NCI-H187 treated with DMSO at 0.1 percent for 48 hours (cell line): Measurements from ENCODE around the gene TUBA3D.
"Not testable (repeated sequence)": the region's sequence is repeated elsewhere in the genome, so short reads cannot be mapped to it uniquely, and the experiment has no call there.

ENCODE experiments used
- DNase-seq: peaks from one replicate; lab custom pipeline; 2025; lab: John Stamatoyannopoulos, UW

The TUBA3D gene

GRCh38 chr2:131483981-131484820, 8.3 kb downstream of the TUBA3D start:
- not testable (repeated sequence) for DNase-seq

DNA sequence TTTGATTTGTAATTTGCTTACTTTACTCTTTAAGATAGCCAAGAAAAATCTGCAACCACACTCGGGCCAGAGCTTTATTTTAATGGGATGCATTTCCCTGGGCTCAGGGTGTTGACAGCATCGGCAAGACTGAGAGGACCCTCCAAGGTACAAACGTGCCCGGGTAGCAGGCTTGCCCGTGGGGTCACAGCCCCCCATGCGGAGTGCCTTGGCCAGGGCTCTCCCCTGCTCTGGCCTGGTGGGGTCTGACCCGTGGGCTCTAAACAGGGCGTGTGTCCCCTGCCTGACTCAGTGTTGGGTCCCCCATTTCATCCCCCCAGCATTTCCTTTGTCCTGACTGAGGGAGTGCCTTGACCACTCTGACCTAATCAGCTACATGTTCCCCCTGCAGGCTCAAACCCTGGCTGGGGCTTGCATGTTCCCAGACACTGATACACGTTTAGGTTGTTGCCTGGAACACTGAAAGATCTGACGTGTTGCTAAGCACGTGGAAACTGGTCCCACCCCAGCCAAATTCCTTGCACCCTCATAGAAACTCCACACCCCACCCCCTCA, 9.1 kb downstream of the TUBA3D start:
- DNase-seq: not testable (repeated sequence)

DNA sequence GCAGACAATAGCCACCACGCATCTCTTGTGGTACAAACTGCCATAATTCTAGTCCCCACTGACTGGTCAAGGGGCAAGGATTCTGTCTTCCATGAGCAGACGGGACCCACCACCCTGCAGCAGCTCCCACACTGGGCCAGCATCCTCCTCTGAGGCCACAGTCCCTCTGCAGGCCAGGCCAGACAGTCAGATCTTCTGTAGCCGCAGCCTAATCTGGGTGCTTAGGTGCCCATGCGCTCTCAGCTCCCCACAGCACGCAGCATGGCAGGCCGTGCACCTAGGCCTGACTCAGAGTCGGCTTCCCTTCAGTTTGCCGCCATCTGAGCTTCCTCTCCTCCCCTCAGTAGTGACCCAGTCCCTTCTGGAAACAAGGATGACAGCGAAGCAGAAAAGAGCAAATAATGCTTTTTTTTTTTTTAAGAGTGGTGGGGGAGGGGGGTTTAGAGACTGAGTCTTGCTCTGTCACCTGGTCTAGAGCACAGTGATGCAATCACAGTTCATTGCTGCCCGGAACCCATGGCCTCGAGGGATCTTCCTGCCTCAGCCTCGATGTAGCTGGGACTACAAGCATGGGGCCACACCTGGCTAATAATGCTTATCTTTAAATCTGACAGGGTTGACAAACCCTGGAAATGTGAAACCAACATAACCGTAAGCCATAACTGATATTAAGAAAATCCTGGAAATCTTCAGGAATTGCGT, 10.4 kb downstream of the TUBA3D start:
- DNase-seq: not testable (repeated sequence)

DNA sequence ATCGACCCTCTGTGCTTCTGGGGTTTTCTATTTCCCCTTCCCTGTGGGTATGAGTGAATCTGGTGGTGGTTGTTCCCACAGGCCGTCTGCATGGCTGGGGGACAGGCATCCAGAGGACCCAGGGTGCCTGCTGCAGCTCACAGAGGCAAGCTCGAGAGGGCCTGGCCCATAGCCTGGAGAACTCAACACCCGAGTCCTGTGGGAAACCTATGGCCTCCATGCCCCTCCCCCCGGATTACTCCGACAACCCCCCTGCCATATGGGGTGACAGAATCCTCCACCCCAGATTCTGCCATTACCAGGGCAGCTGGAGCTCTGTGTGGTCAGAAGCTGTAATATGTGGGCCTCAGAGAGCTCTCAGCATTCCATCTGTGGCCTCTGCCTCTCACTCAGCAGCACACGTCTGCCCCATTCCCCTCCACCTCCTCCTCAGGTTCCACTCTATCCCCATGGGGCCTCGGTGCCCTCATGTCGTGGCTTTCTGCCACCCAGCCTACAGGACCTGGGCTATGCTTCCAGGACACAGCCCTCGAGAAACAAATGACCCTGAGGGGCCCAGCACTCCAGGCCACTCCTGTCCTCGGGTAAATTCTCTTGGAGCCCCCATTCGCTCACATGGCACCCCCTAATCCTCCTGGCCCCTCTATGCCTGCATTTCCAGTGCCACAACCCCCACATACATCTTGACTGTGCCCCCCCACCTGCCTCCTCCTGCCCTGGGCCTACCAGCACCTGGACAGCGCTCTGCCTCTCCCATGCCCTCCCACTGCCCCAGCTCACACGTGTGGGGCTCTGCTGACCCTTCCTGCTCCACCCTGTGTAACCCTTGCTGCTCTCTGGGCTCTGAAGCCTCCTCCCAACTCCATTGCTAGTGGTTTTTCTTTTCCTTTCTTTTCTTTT, 12.6 kb downstream of the TUBA3D start:
- no peak for DNase-seq

- not testable (repeated sequence) for DNase-seq
Observed at GRCh38 chr2:131490616-131491468, 14.9 kb downstream of the TUBA3D start.

DNA sequence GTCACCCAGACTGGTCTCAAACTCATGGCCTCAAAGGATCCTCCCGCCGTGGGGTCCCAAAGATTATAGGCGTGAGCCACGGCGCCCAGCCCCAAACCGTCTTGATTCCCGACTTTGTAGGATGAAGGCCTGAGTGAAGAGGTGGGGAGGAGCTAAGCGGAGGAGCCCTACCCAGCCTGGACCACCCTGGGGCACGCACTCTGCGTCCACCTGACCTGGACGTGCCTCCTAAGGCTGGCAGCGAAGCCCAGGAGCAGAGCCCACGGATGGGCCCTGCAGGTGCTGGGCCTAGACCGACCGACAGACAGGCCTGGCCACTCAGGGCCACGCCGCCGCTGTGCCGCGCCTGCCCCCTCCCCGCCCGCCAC, 15.5 kb downstream of the TUBA3D start:
- not testable (repeated sequence) for DNase-seq

- not testable (repeated sequence) for DNase-seq
Observed at GRCh38 chr2:131492015-131492417, 16.1 kb downstream of the TUBA3D start, which contains the start of gene MZT2A. Gene MZT2A (minus strand): TSS chr2:131492397. CDS start chr2:131492376, 21 bp downstream.

GRCh38 chr2:131492418-131493198, 16.7 kb downstream of the TUBA3D start:
- DNase-seq: peak; percentile 51

GRCh38 chr2:131493199-131493968, 17.5 kb downstream of the TUBA3D start:
- no peak for DNase-seq

GRCh38 chr2:131495506-131495905, 19.6 kb downstream of the TUBA3D start:
- not testable (repeated sequence) for DNase-seq

DNA sequence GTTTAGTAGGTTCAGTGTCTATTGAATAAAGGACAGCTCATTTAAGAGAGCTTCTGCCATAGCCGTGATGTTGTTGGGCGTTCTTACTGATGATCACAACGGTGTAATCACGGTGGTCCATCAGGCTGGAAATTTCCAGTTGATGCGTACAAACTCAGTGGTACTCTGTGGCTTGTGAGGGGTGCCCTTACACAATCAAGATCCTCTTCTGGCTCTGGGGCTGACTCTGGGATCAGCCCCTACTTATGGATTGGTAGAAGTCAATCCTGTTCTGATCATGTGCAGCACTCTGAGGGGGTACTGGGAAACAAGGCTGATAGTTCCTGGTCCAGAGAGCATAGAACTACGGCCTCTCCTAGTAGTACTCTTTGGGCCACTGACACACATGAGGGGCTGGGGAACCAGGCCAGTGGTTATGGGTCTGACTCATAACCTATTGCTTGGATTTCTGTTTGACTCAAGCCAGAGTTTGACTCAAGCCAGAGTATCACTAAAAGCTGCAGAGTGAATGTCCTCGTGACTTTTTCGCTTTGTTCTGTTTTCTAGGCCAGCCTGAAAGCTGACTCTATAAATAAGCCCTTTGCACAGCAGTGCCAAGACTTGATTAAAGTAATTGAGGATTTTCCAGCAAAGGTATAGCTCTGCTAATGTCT, 22.5 kb downstream of the TUBA3D start:
- not testable (repeated sequence) for DNase-seq

GRCh38 chr2:131503587-131503986, 27.7 kb downstream of the TUBA3D start:
- not testable (repeated sequence) for DNase-seq

DNA sequence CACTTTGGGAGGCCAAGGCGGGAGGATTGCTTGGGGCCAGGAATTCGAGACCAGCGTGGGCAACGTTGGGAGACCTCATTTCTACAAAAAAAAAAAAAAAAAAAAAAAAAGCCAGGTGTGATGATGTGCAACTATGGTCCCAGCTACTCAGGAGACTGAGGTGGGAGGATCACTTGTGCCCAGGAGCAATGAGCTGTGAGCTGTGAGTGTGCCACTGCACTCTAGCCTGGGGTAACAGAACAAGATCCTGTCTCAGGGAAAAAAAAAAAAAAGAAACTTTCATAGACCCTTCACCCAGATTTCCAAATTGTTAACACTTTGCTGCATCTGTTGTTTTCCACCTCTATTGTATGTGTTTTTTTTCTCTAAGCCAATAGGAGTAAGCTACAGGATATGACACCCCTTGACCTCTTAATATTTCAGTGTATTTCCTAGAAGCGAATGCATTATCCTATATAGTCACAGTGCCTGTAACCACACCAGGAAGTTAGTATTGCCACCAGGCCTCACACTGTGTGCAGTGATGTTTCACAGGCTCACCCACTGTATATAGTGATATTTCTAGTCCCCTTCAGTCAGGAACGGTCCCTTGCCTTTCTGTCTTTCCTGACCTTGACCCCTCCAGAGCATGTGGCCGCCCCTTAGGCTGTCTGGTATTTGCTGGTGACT, 28.3 kb downstream of the TUBA3D start:
- DNase-seq: not testable (repeated sequence)

DNA sequence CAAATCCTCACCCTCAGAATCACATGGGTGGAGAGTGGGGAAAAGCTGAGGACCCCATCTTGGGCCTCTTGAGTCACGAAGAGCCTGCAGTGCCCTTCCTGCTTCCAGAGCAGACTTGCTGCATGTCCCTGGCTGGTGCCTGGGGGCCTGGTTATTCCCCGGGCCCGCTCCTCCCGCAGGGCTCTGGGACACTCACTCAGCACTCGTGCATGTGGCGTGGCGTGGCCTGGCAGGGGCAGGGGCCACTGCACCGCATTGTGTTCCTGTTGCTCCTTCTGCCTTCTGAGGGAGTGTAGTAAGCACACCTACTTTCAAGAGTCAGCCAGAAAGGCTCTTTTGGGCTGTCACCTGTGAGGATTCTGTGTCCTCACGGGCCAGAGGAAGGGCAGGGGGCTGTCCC, 33.7 kb downstream of the TUBA3D start:
- DNase-seq: no peak

DNA sequence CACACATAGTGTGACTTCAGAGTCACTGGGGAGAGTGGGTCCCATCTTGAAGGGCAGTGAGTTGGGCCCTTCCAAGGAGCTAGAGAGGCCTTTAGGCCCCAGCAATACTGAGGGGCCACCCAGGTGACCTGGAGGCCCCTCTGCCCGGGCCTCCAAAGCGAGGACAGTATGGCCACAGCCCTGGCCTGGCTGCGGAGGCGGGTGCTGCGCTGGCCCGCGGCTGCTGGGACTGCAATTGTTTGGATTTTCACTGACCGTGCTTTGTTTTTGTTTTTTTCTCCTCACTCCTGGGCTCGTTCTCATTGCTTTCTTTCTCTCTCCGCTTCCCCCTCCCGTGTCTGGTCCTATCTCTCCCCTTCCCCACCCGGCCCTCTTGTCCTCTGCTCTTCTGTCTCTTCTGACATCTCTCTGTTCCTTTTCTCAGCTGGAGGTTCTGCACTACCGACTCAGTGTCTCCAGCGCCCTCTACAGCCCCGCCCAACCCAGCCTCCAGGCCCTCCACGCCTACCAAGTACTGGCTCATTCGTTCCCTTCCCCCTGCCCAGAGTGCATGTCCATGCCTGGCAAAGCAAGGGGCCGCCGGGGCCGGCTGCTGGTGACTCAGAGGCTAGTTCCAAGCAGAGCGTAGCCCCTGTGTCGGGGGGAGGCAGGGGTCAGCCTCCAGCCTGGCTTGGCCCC, 35.5 kb downstream of the TUBA3D start:
- DNase-seq: not testable (repeated sequence)

DNA sequence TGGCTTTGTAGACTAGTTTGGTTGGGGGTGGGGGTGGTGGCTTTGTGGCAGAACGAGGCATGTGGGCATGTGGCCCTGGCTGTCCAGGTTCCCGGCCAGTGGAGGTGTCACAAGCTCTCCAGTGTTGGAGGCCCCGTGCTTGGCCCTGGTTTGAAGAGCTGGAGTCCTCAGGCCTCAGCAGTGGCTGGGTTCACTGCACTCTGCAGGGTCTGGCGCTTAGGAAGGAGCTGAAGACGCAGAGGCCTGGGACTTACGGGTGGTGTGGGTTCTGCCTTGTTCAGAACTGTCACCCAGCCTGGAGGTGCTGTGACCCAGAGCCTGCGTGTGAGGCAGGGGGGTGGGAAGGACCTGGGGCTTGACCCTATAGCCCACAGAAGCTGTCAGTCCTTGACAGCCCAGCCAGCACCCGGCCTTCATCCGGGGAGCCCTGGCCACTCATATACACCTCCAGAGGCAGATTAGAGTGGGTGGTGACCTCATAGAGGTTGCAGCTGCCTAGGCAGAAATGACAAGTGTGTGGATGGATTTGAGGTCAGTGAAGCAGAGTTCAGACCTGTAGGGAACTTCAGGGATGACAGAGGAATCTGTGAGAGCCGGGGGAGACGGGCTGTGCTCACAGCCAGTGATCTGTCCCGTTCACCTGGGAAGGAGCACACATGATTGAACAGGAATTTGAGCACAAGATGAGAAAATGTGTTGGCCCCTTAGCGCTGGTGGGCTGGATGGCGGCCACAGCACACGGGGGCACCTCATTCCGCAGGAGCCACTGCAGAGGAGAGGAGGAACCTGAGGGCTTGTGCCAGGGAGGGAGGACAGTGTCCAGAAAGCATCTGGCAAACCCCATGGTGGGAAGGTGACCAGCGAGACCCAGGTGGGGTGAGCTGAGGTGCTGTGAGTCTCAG, 36.3 kb downstream of the TUBA3D start:
- not testable (repeated sequence) for DNase-seq
